Hepatocyte (in vitro differentiated cells): ENCODE measurements around the gene PLS1. TPM values are rescaled to one million over a fixed set of nuclear protein-coding genes. Genes with fewer than 3 reads are reported as not detected.

Experiments used
- DNase-seq: peaks from one replicate; pipeline ENCODE4 v3.0.0-alpha.2; 2016; ENCODE audit warnings: low spot score
- H2AFZ ChIP-seq: fragments of 200-600 bp; sonication (generic); 2 replicates; pipeline ENCODE4 v1.6.0; 2016; ENCODE audit warnings: antibody characterized with exemption, mild to moderate bottlenecking
- H3K27ac ChIP-seq: fragments of 200-600 bp; sonication (generic); 2 replicates; pipeline ENCODE4 v1.5.1; 2016; ENCODE audit warnings: mild to moderate bottlenecking
- H3K27me3 ChIP-seq: fragments of 200-600 bp; sonication (generic); 2 replicates; pipeline ENCODE4 v1.6.1; 2016
- H3K36me3 ChIP-seq: fragments of 200-600 bp; sonication (generic); replicated peaks from 2 replicates; pipeline ENCODE4 v1.5.1; 2016; ENCODE audit warnings: low read depth; ENCODE audit not compliant: insufficient read depth
- H3K4me1 ChIP-seq: fragments of 200-600 bp; sonication (generic); 2 replicates; pipeline ENCODE4 v1.5.1; 2016; ENCODE audit warnings: mild to moderate bottlenecking, moderate library complexity; ENCODE audit not compliant: insufficient read depth
- H3K4me2 ChIP-seq: fragments of 200-600 bp; sonication (generic); 2 replicates; pipeline ENCODE4 v1.6.0; 2016
- H3K4me3 ChIP-seq: fragments of 200-600 bp; sonication (generic); 2 replicates; pipeline ENCODE4 v1.5.1; 2016; ENCODE audit warnings: mild to moderate bottlenecking
- H3K79me2 ChIP-seq: fragments of 200-600 bp; sonication (generic); 2 replicates; pipeline ENCODE4 v1.6.0; 2017; ENCODE audit warnings: mild to moderate bottlenecking
- H3K9me2 ChIP-seq: fragments of 200-600 bp; sonication (generic); replicated peaks from 2 replicates; pipeline ENCODE4 v1.6.0; 2017; ENCODE audit warnings: mild to moderate bottlenecking; ENCODE audit not compliant: insufficient read depth
- H3K9me3 ChIP-seq: fragments of 200-600 bp; sonication (generic); 2 replicates; pipeline ENCODE4 v1.5.1; 2016; ENCODE audit warnings: low read depth, mild to moderate bottlenecking
- H4K20me1 ChIP-seq: fragments of 200-600 bp; sonication (generic); 2 replicates; pipeline ENCODE4 v1.6.0; 2016; ENCODE audit warnings: mild to moderate bottlenecking; ENCODE audit not compliant: insufficient read depth, poor library complexity, severe bottlenecking
- CTCF ChIP-seq: fragments of 200-600 bp; sonication (generic); IDR thresholded peaks from 2 replicates; pipeline ENCODE4 v1.5.1; 2016; ENCODE audit warnings: antibody characterized with exemption, mild to moderate bottlenecking; ENCODE audit not compliant: poor library complexity
- EZH2 ChIP-seq: fragments of 200-600 bp; sonication (generic); IDR thresholded peaks from 2 replicates; pipeline ENCODE4 v1.6.1; 2016; ENCODE audit warnings: antibody characterized with exemption, mild to moderate bottlenecking, borderline replicate concordance
- EZH2phosphoT487 ChIP-seq: fragments of 200-600 bp; sonication (generic); IDR thresholded peaks from one replicate; pipeline ENCODE4 v1.6.1; 2018; ENCODE audit warnings: antibody characterized with exemption, mild to moderate bottlenecking, low read depth, moderate library complexity; ENCODE audit not compliant: unreplicated experiment, severe bottlenecking
- whole genome bisulfite sequencing: methylation state at CpG from one replicate; pipeline ENCODE4 v1.1.6; 2016; ENCODE audit warnings: low lambda C conversion rate; ENCODE audit errors: missing lambda C conversion rate; 5-methylcytosine and 5-hydroxymethylcytosine counted together
- polyA plus RNA-seq: library from polyadenylated mRNA; unstranded; fragments of >200 nt; fragmentation: Nextera tagmentation; extraction: Ambion mirVana; gene quantifications from 2 replicates; pipeline ENCODE4 v1.2.1, GENCODE V29; 2016
- total RNA-seq: library from RNA; depleted of rRNA; stranded (reverse); fragments of >200 nt; gene quantifications from 2 replicates; pipeline ENCODE4 v1.2.3, GENCODE V29; 2014

Gene PLS1
- total and polyA plus RNA-seq, 2 experiments from 2014 or later, result 9.7 to 22.8 TPM

GRCh38 chr3:142608631-142609030, 12.4 kb downstream of the PLS1 start:
- H3K36me3 ChIP-seq, result no peaks in the 10 kb centered on the region
- H3K9me3 ChIP-seq, result no peaks in the 10 kb centered on the region
- H3K79me2 ChIP-seq, result peaks cover 6% of the 10 kb centered on the region
- TF ChIP-seq EZH2 (no peak), EZH2phosphoT487 (no peak), CTCF (no peak)
- H3K4me3 ChIP-seq, result no peak overlapping the region
- WGBS, result 43% methylated on average over 1 of the region's 1 CpG
- no peaks in the 10 kb centered on the region for H3K4me1 ChIP-seq
- DNase-seq, result no peak
- H2AFZ ChIP-seq, result no peak overlapping the region
- no peak overlapping the region for H3K4me2 ChIP-seq
- H3K9me2 ChIP-seq, result no peaks in the 10 kb centered on the region
- H3K27me3 ChIP-seq, result no peaks in the 10 kb centered on the region
- H3K27ac ChIP-seq, result no peak overlapping the region
- H4K20me1 ChIP-seq, result no peaks in the 10 kb centered on the region

GRCh38 chr3:142609136-142609535, 12.9 kb downstream of the PLS1 start:
- H3K9me2 ChIP-seq, result no peaks in the 10 kb centered on the region
- no peak overlapping the region for H3K4me2 ChIP-seq
- no peaks in the 10 kb centered on the region for H3K27me3 ChIP-seq
- H4K20me1 ChIP-seq, result no peaks in the 10 kb centered on the region
- H2AFZ ChIP-seq, result no peak overlapping the region
- no peaks in the 10 kb centered on the region for H3K4me1 ChIP-seq
- no peak for TF ChIP-seq EZH2phosphoT487
- no peak for TF ChIP-seq CTCF
- no peak for TF ChIP-seq EZH2
- no peak overlapping the region for H3K27ac ChIP-seq
- peaks cover 6% of the 10 kb centered on the region for H3K79me2 ChIP-seq
- H3K36me3 ChIP-seq, result no peaks in the 10 kb centered on the region
- H3K9me3 ChIP-seq, result no peaks in the 10 kb centered on the region
- no peak for DNase-seq
- H3K4me3 ChIP-seq, result no peak overlapping the region
- 91% methylated on average over 1 of the region's 1 CpG for WGBS

GRCh38 chr3:142611206-142611605, 15.0 kb downstream of the PLS1 start:
- H3K36me3 ChIP-seq, result no peaks in the 10 kb centered on the region
- no peak overlapping the region for H3K27ac ChIP-seq
- WGBS, result 100% methylated on average over 1 of the region's 1 CpG

More at GRCh38 chr3:142611206-142611605, 15.0 kb downstream of the PLS1 start:
- H3K27me3 ChIP-seq, result no peaks in the 10 kb centered on the region
- no peaks in the 10 kb centered on the region for H3K4me1 ChIP-seq
- H3K9me3 ChIP-seq, result no peaks in the 10 kb centered on the region
- no peak overlapping the region for H3K4me2 ChIP-seq
- no peak for TF ChIP-seq CTCF
- no peak for TF ChIP-seq EZH2
- no peak for TF ChIP-seq EZH2phosphoT487
- no peak overlapping the region for H2AFZ ChIP-seq
- H3K79me2 ChIP-seq, result peaks cover 8% of the 10 kb centered on the region
- no peak overlapping the region for H3K4me3 ChIP-seq
- no peak for DNase-seq
- no peaks in the 10 kb centered on the region for H3K9me2 ChIP-seq
- no peaks in the 10 kb centered on the region for H4K20me1 ChIP-seq
